Glutamatergic neuron (in vitro differentiated cells): ENCODE results near the gene DEPDC1. TPM values are rescaled to one million over a fixed set of nuclear protein-coding genes. Genes with fewer than 3 reads are reported as not detected.
"Not testable (repeated sequence)": the region's sequence is repeated elsewhere in the genome, so short reads cannot be mapped to it uniquely, and the experiment has no call there.

Source experiments
- DNase-seq: peaks from one replicate; pipeline ENCODE4 v3.0.0; 2022
- H3K27ac Mint-ChIP-seq: one replicate; pipeline ENCODE4 v1.8.0; 2020; ENCODE audit warnings: mild to moderate bottlenecking, mixed read lengths, inconsistent platforms; ENCODE audit not compliant: unreplicated experiment
- H3K27me3 Mint-ChIP-seq: one replicate; pipeline ENCODE4 v1.8.0; 2020; ENCODE audit warnings: mild to moderate bottlenecking, moderate library complexity, mixed read lengths, inconsistent platforms; ENCODE audit not compliant: unreplicated experiment
- H3K36me3 Mint-ChIP-seq: one replicate; pipeline ENCODE4 v1.8.0; 2020; ENCODE audit warnings: mild to moderate bottlenecking, mixed read lengths, inconsistent platforms; ENCODE audit not compliant: unreplicated experiment
- H3K4me1 Mint-ChIP-seq: one replicate; pipeline ENCODE4 v1.8.0; 2020; ENCODE audit warnings: mild to moderate bottlenecking, low read depth, mixed read lengths, inconsistent platforms; ENCODE audit not compliant: unreplicated experiment
- H3K4me3 Mint-ChIP-seq: one replicate; pipeline ENCODE4 v1.8.0; 2020; ENCODE audit warnings: mild to moderate bottlenecking, mixed read lengths, inconsistent platforms; ENCODE audit not compliant: unreplicated experiment
- H3K9me3 Mint-ChIP-seq: one replicate; pipeline ENCODE4 v1.8.0; 2020; ENCODE audit warnings: mild to moderate bottlenecking, moderate library complexity, mixed read lengths, inconsistent platforms; ENCODE audit not compliant: unreplicated experiment
- total RNA-seq: library from RNA; stranded (reverse); fragmentation: NEBNext Ultra II Directional; extraction: Animal tissue kit (Norgen Biotek cat#: 25700); gene quantifications from one replicate; pipeline ENCODE4 v1.2.1, GENCODE V29; 2021; ENCODE audit not compliant: unreplicated experiment
- TF ChIP-seq, protein P1 (sequence below): fragments of 200-600 bp; sonication (generic); IDR thresholded peaks from one replicate; pipeline ENCODE4 v1.5.0; 2021; ENCODE audit not compliant: partially characterized antibody, unreplicated experiment

DEPDC1 gene
- total RNA-seq, 1 donor from 2014 or later, result 2.5 TPM

DNA sequence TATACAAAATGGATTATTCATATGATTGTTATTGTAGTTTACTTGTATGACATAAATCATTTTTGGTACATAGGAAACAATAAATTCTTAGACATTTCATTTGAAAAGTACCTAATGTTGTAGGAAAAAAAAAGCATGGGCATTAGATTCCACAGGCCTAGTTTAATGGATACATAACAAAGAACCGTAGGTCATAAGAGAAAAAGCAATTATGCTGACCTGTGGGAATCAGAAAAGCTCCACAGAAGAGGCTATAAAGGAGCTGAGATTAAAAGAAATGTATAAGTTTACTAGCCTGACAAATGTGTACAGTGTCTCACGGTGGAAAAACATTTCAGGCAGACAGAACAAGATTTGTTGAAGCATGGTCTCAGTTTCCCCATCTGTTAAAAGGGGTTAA is 3.7 kb downstream of the DEPDC1 start:
- H3K9me3 Mint-ChIP-seq, result no peaks in the 10 kb centered on the region
- no peak overlapping the region for H3K4me3 Mint-ChIP-seq
- TF ChIP-seq, protein P1, sequence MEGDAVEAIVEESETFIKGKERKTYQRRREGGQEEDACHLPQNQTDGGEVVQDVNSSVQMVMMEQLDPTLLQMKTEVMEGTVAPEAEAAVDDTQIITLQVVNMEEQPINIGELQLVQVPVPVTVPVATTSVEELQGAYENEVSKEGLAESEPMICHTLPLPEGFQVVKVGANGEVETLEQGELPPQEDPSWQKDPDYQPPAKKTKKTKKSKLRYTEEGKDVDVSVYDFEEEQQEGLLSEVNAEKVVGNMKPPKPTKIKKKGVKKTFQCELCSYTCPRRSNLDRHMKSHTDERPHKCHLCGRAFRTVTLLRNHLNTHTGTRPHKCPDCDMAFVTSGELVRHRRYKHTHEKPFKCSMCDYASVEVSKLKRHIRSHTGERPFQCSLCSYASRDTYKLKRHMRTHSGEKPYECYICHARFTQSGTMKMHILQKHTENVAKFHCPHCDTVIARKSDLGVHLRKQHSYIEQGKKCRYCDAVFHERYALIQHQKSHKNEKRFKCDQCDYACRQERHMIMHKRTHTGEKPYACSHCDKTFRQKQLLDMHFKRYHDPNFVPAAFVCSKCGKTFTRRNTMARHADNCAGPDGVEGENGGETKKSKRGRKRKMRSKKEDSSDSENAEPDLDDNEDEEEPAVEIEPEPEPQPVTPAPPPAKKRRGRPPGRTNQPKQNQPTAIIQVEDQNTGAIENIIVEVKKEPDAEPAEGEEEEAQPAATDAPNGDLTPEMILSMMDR, result no peak

DNA sequence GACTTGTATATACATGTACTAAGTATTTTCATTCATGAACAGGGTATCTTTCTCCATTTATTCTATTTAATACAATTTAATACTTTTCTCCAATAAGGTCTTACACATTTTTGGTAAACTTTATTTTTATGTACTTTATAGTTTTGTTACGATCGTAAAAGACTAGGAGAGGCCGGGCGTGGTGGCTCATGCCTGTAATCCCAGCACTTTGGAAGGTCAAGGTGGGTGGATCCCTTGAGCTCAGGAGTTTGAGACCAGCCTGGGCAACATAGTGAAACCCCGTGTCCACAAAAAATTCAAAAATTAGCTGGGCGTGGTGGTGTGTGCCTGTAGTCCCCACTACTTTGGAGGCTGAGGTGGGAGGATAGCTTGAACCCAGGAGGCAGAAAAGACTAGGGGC is 4.6 kb downstream of the DEPDC1 start:
- not testable (repeated sequence) for H3K27me3 Mint-ChIP-seq, H3K27ac Mint-ChIP-seq, DNase-seq, H3K4me3 Mint-ChIP-seq, H3K4me1 Mint-ChIP-seq, H3K9me3 Mint-ChIP-seq, H3K36me3 Mint-ChIP-seq

More for the DNA sequence above, 3.7 kb downstream of the DEPDC1 start:
- no peak for DNase-seq
- Mint-ChIP-seq H3K27ac (no peak overlapping the region), H3K27me3 (no peaks in the 10 kb centered on the region), H3K4me1 (peaks cover 5% of the 10 kb centered on the region), H3K36me3 (no peaks in the 10 kb centered on the region)

DNA sequence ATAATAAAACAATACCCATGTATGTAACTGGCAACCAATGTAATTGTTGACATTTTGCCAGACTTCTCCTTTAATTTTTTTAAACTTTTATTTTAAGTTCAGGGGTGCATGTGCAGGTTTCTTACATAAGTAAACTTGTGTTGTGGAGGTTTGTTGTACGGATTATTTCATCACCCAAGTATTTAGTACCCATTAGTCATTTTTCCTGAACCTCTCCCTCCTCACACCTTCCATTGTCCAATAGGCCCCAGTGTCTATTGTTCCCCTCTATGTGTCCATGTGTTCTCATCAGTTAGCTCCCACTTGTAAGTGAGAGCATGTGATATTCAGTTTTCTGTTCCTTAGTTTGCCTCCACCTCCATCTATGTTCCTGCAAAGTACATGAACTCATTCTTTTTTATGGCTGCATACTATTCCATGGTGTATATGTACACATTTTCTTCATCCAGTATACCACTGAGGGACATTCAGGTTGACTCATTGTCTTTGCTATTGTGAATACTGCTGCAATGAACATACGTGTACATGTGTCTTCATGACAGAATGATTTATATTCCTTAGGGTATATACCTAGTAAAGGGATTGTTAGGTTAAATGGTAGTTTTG is 6.7 kb downstream of the DEPDC1 start:
- TF ChIP-seq, protein P1, result no peak
- DNase-seq, result no peak
- Mint-ChIP-seq H3K36me3 (no peaks in the 10 kb centered on the region), H3K4me3 (no peak overlapping the region), H3K27me3 (no peaks in the 10 kb centered on the region), H3K9me3 (no peaks in the 10 kb centered on the region), H3K27ac (no peak overlapping the region), H3K4me1 (no peaks in the 10 kb centered on the region)

DNA sequence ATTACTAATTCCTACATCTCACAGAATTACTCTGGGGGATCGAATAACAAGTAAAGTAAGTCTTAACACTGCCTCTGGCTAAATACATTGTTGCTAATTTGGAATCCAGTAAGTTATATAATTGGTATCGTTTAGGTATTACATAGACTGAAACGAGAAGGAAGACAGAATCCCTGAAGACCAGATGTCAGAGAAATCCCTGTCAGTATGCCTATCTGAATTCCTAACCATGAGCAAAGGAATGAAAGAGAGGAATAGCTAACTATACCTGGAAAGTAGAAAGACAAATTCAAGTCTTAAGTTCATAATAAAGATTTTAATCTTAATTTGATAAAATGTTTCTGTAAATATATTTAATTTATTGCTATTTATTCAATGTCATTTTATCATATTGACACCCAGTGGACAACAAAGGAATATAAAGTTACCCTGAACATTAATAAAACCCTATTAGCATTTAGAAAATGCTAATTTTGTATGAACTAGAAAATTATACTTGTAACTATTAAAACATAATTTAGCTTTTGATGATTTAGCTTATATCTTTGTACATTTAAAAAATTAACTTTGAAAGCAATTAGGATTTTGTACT is 11.4 kb downstream of the DEPDC1 start:
- no peaks in the 10 kb centered on the region for H3K9me3 Mint-ChIP-seq
- H3K27me3 Mint-ChIP-seq, result no peaks in the 10 kb centered on the region

DNA sequence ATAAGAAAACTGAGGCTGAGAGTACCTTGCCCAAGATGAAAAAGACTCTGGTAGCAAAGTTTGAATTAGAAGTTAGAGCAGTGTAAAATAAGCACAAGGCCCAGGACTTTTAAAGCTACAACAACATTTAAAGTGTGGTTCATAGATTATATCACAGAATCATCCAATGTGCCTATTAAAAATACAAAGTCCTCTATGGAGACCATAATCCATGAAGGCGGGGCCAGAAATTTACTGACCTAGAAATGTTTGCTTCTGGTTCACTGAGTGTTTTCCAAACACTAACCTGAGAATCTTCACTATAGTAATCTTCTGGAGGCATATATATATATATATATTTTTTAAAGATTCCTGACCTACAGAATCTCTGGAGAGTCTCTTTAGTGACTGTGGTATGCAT is 12.3 kb downstream of the DEPDC1 start:
- Mint-ChIP-seq H3K4me1 (no peaks in the 10 kb centered on the region), H3K27ac (no peak overlapping the region), H3K9me3 (no peaks in the 10 kb centered on the region), H3K27me3 (no peaks in the 10 kb centered on the region), H3K4me3 (no peak overlapping the region), H3K36me3 (no peaks in the 10 kb centered on the region)
- TF ChIP-seq, protein P1, result no peak
- no peak for DNase-seq

More for the DNA sequence above, 11.4 kb downstream of the DEPDC1 start:
- DNase-seq, result no peak
- H3K4me1 Mint-ChIP-seq, result no peaks in the 10 kb centered on the region
- TF ChIP-seq, protein P1, result no peak
- no peak overlapping the region for H3K27ac Mint-ChIP-seq
- H3K36me3 Mint-ChIP-seq, result no peaks in the 10 kb centered on the region
- no peak overlapping the region for H3K4me3 Mint-ChIP-seq
